Natural killer cell treated with Interleukin-12 subunit alpha and Interleukin-12 subunit beta and Interleukin-15 and Interleukin-18, amount 100 ng/mL, for 72 hours (primary cell): ENCODE results near the gene POLDIP3. TPM values are rescaled to one million over a fixed set of nuclear protein-coding genes. Genes with fewer than 3 reads are reported as not detected.
A peak's percentile ranks its signal among the peaks of the same experiment; 100 is the strongest.
"Not testable (repeated sequence)": the region's sequence is repeated elsewhere in the genome, so short reads cannot be mapped to it uniquely, and the experiment has no call there.

Experiments used
- ATAC-seq, 2 donors: fragments of 150-1000 bp; cut with Tn5 transposase in 1 of 2; sonication (Bioruptor Pico), chemical (Tn5 transposase) in 1 of 2; 2 replicates each; pipeline ENCODE4 v1.10.0; 2021
- DNase-seq: peaks from one replicate; pipeline ENCODE4 v3.0.0; 2022; ENCODE audit warnings: low spot score
- H3K27ac Mint-ChIP-seq, 2 donors: 1 replicate in 1 of 2; 2 replicates in 1 of 2; pipeline ENCODE4 v1.8.0; 2022; ENCODE audit warnings: mixed read lengths in 2 of 2, mild to moderate bottlenecking in 1 of 2, moderate library complexity in 1 of 2
- H3K27me3 Mint-ChIP-seq, 2 donors: 1 replicate in 1 of 2; 2 replicates in 1 of 2; pipeline ENCODE4 v1.8.0; 2022; ENCODE audit warnings: mixed read lengths in 2 of 2
- H3K36me3 Mint-ChIP-seq: one replicate; pipeline ENCODE4 v1.8.0; 2022; ENCODE audit warnings: mixed read lengths
- H3K4me1 Mint-ChIP-seq, 2 donors: 1 replicate in 1 of 2; 2 replicates in 1 of 2; pipeline ENCODE4 v1.8.0; 2022; ENCODE audit warnings: low read depth in 2 of 2, mixed read lengths in 2 of 2, mild to moderate bottlenecking in 1 of 2
- H3K4me3 Mint-ChIP-seq: one replicate; pipeline ENCODE4 v1.8.0; 2022; ENCODE audit warnings: mixed read lengths
- H3K9me3 Mint-ChIP-seq: 2 replicates; pipeline ENCODE4 v1.8.0; 2022; ENCODE audit warnings: mixed read lengths
- total RNA-seq, 2 donors: library from RNA; stranded (reverse); gene quantifications; one replicate each; pipeline ENCODE4 v1.2.3, GENCODE V29; 2022

Gene POLDIP3
- total RNA-seq, 2 donors from 2014 or later = 61.6 to 78.9 TPM

DNA sequence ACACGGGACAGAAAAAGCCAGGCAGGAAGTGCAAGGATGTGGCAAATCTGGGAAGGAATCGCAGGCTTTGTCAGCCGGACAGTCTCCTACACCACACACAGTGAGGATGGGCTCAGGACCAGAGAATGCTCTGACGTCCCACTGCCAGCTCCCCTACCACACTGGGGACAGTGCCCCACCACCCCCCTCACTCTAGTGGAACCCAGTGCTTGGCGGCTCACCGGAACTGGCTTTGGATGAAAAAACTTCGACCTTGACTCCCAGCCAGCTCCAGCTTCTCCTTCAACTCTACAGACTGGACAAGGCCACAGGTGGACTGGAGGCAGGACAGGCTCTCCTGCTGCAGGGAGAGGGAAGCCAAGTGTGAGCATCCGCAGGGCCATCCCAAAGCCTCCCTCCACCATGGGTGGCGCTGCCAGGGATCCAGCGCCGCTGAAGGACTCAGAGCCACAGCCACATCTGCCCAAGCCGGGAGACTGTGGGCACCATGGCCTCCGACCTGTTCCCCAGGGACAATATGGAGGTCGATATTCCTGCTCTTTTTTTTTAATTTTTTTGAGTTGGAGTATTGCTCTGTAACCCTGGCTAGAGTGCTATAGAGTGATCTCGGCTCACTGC is 37.0 kb downstream of the POLDIP3 start:
- DNase-seq (no peak), ATAC-seq (no peak)
- Mint-ChIP-seq H3K36me3 (peaks cover 6% of the 10 kb centered on the region), H3K4me3 (no peak overlapping the region), H3K27ac (no peak overlapping the region), H3K4me1 (peaks cover 10 to 14% of the 10 kb centered on the region in 2 donors), H3K27me3 (no peaks in the 10 kb centered on the region), H3K9me3 (no peaks in the 10 kb centered on the region)

DNA sequence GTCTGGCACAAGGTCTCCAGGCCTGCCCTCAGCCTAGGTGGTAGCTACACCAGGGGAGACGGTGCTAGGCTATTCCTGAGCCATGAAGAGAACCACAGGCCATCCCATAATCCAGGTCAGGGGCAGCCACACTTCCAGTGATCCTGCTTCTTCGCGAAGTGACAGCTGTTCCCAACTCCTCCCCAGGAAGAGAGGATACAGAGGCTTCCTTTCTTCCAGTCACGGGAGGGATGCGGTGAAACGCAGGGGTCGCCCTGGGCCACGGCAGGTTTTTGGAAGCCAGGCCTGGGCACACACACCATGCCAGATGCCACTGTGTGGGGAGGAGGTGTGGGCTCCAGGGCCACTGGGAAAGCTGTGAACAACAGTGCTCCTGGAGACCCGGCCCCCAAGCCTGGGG is 37.5 kb downstream of the POLDIP3 start:
- DNase-seq, H3K36me3 Mint-ChIP-seq, H3K9me3 Mint-ChIP-seq, H3K27ac Mint-ChIP-seq, H3K4me3 Mint-ChIP-seq, H3K27me3 Mint-ChIP-seq, ATAC-seq: not testable (repeated sequence)
- peaks cover 6 to 11% of the 10 kb centered on the region in 2 donors for H3K4me1 Mint-ChIP-seq

DNA sequence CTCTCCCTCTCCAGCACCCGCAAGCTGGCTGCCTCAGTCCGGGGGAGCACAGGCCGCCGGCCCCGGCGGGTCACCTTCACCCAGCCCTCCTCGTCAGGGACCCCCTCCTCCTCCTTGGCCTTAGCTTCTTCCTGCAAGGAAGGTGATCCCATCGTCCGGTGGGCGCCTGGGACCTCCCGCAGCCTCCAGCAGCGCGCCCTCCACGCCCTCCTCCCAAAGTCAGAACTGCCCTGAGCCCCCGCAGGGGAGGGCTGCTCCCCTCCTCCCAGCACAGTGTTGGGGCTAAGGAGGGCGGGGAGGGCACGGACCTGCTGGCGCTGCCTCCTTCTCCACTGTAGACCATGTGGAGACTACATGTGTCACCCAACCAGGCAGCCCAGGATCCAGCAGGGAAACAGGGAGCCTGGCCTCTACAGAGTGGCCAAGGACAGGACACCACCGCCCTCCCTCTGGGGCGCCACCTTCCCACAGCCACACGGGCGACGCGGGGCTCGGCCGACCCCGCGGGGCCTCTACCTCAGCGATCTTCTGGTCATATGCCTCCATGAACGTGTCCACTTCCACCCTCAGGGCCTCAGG is 38.6 kb downstream of the POLDIP3 start:
- ATAC-seq, H3K27ac Mint-ChIP-seq, H3K9me3 Mint-ChIP-seq, H3K36me3 Mint-ChIP-seq, H3K4me1 Mint-ChIP-seq, DNase-seq, H3K4me3 Mint-ChIP-seq, H3K27me3 Mint-ChIP-seq: not testable (repeated sequence)

DNA sequence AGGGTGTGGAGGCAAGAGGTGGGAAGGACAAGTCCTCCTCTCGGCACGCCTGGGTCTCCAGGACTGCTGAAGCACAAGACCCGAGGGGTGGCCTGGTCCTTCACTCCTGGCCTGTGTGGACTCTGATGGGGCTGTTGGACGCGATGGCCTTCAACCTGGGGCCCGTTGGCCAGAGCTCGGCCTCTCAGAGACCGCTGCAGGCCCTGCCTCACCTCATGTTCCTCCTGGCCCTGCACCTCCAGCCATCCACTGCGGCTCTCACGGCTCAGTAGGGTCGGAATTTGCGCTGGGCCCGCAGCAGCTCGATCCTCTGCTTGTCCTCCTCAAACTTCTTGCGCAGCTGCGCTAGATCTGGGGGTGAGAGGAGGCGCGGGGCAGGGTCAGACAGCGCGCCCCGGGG is 40.2 kb downstream of the POLDIP3 start:
- not testable (repeated sequence) for DNase-seq, H3K4me3 Mint-ChIP-seq, H3K4me1 Mint-ChIP-seq, H3K36me3 Mint-ChIP-seq, H3K27me3 Mint-ChIP-seq, H3K27ac Mint-ChIP-seq, H3K9me3 Mint-ChIP-seq, ATAC-seq

DNA sequence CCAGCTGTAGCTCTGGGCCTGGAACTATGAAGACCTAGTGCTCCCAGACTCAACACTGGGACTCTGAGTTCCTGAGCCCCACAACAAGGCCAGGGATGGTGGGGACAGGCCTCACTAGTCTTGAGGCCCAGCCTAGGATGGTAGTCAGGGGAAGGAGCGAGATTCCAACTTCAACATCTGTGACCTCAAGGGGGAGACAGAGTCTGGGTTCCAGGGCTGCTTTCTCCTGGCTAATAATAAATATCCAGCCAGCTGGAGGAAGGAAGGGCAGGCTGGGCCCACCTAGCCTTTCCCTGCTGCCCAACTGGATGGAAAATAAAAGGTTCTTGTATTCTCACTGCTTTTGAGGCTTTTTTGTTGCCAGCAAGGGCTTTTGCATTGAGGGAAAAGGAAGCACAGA is 40.6 kb downstream of the POLDIP3 start:
- H3K27ac Mint-ChIP-seq, H3K27me3 Mint-ChIP-seq, H3K4me1 Mint-ChIP-seq, ATAC-seq, H3K9me3 Mint-ChIP-seq, H3K36me3 Mint-ChIP-seq, H3K4me3 Mint-ChIP-seq: not testable (repeated sequence)
- peak; percentile 13 for DNase-seq

DNA sequence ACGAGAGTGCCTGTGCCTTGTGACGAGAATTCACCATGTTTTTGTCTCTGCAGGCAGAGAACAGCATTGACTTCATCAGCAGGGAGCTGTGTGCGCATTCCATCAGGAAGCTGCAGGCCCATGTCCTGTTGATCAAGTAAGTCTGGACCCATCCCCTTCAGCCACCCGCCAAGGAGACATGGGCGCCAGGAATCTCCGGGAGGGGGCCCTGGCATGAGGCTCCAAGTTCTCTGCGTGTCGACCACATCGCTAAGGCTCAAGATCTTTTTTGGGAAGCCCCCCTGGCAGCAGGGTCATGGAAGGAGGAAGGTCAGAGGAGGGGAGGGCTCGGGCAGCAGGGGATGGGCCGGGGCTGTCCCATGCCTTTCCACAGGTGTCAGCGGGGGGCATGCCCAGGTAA is 43.6 kb downstream of the POLDIP3 start:
- not testable (repeated sequence) for ATAC-seq, H3K27me3 Mint-ChIP-seq, H3K4me3 Mint-ChIP-seq, DNase-seq, H3K36me3 Mint-ChIP-seq, H3K9me3 Mint-ChIP-seq, H3K27ac Mint-ChIP-seq, H3K4me1 Mint-ChIP-seq

DNA sequence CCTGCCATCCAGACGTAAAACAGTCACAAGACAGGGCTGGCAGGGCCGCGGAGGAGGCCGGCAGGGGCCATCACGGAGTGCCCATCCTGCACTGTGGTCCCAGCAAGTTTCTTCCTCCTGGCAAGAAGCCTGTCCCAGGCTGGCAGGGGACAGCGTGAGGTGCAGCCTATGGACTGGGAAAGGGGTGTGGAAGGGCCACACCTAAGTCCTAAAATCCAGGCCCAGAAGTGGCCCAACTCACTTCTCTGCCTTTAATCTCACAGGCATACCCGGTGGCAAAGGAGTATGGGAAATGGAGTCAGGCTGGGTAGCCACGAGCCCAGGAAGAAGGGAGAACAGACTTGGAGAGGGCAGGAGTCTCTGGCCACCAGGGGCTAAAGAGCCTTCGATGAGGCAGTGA is 44.1 kb downstream of the POLDIP3 start:
- not testable (repeated sequence) for H3K27me3 Mint-ChIP-seq, H3K27ac Mint-ChIP-seq, H3K9me3 Mint-ChIP-seq, H3K36me3 Mint-ChIP-seq, DNase-seq, H3K4me3 Mint-ChIP-seq, H3K4me1 Mint-ChIP-seq, ATAC-seq

DNA sequence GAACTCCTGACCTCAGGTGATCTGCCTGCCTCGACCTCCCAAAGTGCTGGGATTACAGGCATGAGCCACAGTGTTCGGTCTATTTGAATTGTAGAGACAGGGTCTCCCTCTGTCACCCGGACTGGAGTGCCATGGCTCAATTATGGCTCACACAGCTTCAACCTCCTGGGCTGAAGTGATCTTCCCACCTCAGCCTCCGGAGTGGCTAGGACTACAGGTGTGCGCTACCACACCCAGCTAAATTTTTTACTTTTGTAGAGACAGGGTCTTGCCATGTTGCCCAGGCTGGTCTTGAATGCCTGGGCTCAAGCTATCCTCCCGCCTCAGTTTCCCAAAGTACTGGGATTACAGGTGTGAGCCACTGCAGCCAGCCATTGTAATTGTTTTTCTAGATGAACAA is 46.7 kb downstream of the POLDIP3 start:
- H3K36me3 Mint-ChIP-seq, H3K27me3 Mint-ChIP-seq, H3K4me3 Mint-ChIP-seq, H3K4me1 Mint-ChIP-seq, H3K9me3 Mint-ChIP-seq, H3K27ac Mint-ChIP-seq, ATAC-seq, DNase-seq: not testable (repeated sequence)

DNA sequence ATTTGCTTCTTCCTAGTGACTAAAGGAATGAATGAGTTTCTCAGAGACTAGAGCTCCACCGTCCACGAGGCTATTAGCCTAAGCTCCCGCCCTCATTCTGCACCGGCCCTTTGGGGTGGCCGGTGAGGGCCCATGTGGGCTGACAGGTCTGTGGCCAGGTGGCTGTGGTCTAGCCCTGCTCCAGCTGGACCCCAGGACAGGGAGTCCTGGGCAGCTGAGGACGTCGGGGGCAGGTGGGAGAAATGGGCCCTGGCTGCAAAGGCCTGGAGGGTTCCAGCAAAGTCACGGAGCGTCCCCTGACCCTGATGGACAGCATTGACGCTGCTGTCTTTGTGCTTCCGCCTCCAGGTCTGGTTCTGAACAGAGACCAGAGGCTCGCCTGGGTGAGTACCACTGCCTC is 48.7 kb downstream of the POLDIP3 start:
- no peak for DNase-seq
- ATAC-seq = no peak
- Mint-ChIP-seq H3K9me3 (no peaks in the 10 kb centered on the region), H3K4me3 (no peak overlapping the region), H3K27me3 (no peaks in the 10 kb centered on the region), H3K27ac (no peak overlapping the region), H3K36me3 (no peaks in the 10 kb centered on the region), H3K4me1 (peaks cover 0 to 2% of the 10 kb centered on the region in 2 donors)

DNA sequence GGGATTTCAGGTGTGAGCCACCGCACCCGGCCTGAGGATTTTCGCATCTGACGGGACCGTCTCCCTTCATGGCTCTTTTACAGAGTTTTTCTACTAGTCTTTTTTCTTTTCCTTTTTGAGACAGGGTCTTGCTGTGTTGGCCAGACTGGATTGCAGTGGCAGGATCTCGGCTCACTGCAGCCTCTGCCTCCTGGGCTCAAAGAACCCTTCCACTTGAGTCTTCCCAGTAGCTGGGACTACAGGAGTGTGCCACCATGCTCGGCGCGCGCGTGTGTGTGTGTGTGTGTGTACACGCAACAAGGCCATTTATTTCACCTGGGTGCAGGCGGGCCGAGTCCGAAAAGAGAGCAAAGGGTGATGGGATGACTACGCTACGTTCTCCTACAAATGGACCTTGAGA is 50.0 kb downstream of the POLDIP3 start:
- Mint-ChIP-seq H3K27ac (no peak overlapping the region), H3K4me1 (peaks cover 0 to 2% of the 10 kb centered on the region in 2 donors), H3K36me3 (no peaks in the 10 kb centered on the region), H3K9me3 (no peaks in the 10 kb centered on the region), H3K27me3 (no peaks in the 10 kb centered on the region), H3K4me3 (no peak overlapping the region)
- ATAC-seq (no peak), DNase-seq (no peak)

DNA sequence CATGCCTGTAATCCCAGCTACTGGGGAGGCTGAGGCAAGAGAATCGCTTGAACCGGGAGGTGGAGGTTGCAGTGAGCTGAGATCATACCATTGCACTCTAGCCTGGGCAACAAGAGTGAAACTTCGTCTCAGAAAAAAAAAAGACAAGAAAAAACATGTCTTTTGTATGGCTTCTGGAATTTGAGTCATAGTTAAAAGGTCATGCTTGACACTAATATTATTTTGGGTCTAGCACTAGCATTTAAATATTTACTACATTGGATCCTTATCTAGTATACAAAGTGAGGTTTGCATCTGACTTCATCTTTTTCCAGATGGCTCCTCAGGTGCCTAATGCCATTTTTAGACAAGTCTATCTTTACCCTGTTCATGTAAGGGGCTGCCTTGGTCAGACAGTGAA is 50.7 kb downstream of the POLDIP3 start:
- H3K9me3 Mint-ChIP-seq, H3K36me3 Mint-ChIP-seq, H3K27me3 Mint-ChIP-seq, H3K4me1 Mint-ChIP-seq, H3K4me3 Mint-ChIP-seq, DNase-seq, H3K27ac Mint-ChIP-seq, ATAC-seq: not testable (repeated sequence)

DNA sequence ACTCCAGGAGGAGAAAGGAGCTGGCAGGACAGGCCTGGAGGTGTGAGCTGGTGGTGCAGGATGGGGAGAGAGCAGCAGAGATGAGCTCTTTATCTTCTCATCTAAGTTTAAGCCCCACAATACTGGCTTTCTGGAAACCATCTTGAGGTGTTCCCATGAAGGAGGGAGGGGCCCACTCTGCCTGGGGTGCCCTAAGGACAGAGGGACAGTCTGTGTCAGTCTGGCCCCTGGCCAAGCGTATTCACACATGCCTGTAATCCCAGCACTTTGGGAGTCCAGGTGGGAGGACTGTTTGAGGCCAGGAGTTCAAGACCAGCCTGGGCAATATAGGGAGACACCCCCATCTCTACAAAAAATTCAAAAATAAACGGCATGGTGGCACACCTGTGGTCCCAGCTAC is 52.0 kb downstream of the POLDIP3 start:
- Mint-ChIP-seq H3K4me1 (peaks cover 0 to 2% of the 10 kb centered on the region in 2 donors), H3K36me3 (no peaks in the 10 kb centered on the region), H3K9me3 (no peaks in the 10 kb centered on the region), H3K4me3 (no peak overlapping the region), H3K27me3 (no peaks in the 10 kb centered on the region), H3K27ac (no peak overlapping the region)
- ATAC-seq = no peak
- no peak for DNase-seq

DNA sequence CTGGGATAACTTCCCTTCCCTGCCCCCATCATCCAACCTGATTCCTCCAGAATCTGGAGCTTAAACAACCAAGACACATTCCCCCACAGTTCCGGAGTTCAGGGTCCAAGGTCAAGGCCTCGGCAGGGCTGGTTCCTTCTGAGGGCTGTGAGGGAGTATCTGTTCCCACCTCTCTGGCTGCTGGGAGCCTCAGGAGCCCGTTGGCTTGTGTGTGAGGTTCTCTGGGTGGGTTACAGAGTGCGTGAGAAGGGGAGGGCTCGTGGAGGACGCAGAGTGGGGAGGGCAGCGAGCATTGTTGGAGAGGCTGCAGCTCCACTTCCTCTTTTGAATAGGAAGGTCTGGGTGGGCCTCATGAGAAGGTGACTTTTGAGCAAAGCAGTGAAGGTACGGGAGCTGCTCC is 52.4 kb downstream of the POLDIP3 start:
- no peaks in the 10 kb centered on the region for H3K36me3 Mint-ChIP-seq
- ATAC-seq = no peak
- no peak for DNase-seq
- H3K27me3 Mint-ChIP-seq = no peaks in the 10 kb centered on the region
- no peak overlapping the region for H3K27ac Mint-ChIP-seq
- H3K9me3 Mint-ChIP-seq = no peaks in the 10 kb centered on the region
- no peak overlapping the region for H3K4me3 Mint-ChIP-seq
- H3K4me1 Mint-ChIP-seq = peaks cover 0 to 2% of the 10 kb centered on the region in 2 donors

DNA sequence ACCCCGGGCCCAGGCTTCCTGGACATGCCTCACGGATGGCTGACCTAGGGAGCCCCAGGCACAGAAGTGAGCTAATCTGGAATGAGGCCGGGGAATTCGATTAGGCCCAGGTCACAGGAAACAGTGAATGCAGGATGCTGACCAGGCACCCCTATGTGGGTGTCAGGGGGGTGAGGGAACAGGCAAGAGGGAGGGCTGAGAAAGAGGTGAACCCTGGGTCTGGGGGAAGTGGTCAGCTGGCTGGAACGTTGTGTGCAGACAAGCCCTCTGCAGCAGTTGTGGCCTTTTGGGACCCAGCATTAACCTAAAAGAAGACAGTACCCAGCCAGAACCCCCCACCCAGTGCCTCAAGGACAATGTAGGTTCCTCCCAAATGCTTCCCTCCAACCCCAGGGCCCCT is 52.8 kb downstream of the POLDIP3 start:
- H3K4me3 Mint-ChIP-seq = no peak overlapping the region
- ATAC-seq (no peak), DNase-seq (no peak)
- H3K9me3 Mint-ChIP-seq = no peaks in the 10 kb centered on the region
- H3K36me3 Mint-ChIP-seq = no peaks in the 10 kb centered on the region
- H3K27me3 Mint-ChIP-seq = no peaks in the 10 kb centered on the region
- peaks cover 0 to 2% of the 10 kb centered on the region in 2 donors for H3K4me1 Mint-ChIP-seq
- no peak overlapping the region for H3K27ac Mint-ChIP-seq

DNA sequence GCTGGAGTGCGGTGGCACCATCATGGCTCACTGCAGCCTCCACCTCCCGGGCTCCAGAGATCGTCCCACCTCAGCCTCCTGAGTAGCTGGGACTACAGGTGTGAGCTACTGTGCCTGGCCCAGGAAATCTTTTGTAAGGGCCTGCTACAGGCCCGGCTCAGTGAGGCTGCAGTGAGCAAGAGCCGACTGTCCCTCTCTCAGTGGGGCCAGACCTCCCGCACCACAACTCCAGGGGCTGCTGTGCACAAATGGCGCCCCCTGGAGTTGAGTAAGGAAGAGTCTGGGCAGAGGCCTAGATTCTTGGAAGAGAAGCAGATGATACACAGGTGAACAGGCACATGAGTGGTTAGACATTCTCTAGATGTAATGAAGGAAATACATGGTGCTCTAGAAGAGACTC is 53.9 kb downstream of the POLDIP3 start:
- Mint-ChIP-seq H3K4me3 (no peak overlapping the region), H3K4me1 (peaks cover 0 to 2% of the 10 kb centered on the region in 2 donors), H3K36me3 (no peaks in the 10 kb centered on the region), H3K9me3 (no peaks in the 10 kb centered on the region), H3K27me3 (no peaks in the 10 kb centered on the region), H3K27ac (no peak overlapping the region)
- no peak for DNase-seq
- ATAC-seq = peak in 1 of 2 donors; percentile 25
